Glutamatergic neuron (in vitro differentiated cells): ENCODE measurements around the gene ATF7IP2. TPM values are rescaled to one million over a fixed set of nuclear protein-coding genes. Genes with fewer than 3 reads are reported as not detected.

Experiments used
- DNase-seq: peaks from one replicate; pipeline ENCODE4 v3.0.0; 2022
- H3K27ac Mint-ChIP-seq: one replicate; pipeline ENCODE4 v1.8.0; 2020; ENCODE audit warnings: mild to moderate bottlenecking, mixed read lengths, inconsistent platforms; ENCODE audit not compliant: unreplicated experiment
- H3K27me3 Mint-ChIP-seq: one replicate; pipeline ENCODE4 v1.8.0; 2020; ENCODE audit warnings: mild to moderate bottlenecking, moderate library complexity, mixed read lengths, inconsistent platforms; ENCODE audit not compliant: unreplicated experiment
- H3K36me3 Mint-ChIP-seq: one replicate; pipeline ENCODE4 v1.8.0; 2020; ENCODE audit warnings: mild to moderate bottlenecking, mixed read lengths, inconsistent platforms; ENCODE audit not compliant: unreplicated experiment
- H3K4me1 Mint-ChIP-seq: one replicate; pipeline ENCODE4 v1.8.0; 2020; ENCODE audit warnings: mild to moderate bottlenecking, low read depth, mixed read lengths, inconsistent platforms; ENCODE audit not compliant: unreplicated experiment
- H3K4me3 Mint-ChIP-seq: one replicate; pipeline ENCODE4 v1.8.0; 2020; ENCODE audit warnings: mild to moderate bottlenecking, mixed read lengths, inconsistent platforms; ENCODE audit not compliant: unreplicated experiment
- H3K9me3 Mint-ChIP-seq: one replicate; pipeline ENCODE4 v1.8.0; 2020; ENCODE audit warnings: mild to moderate bottlenecking, moderate library complexity, mixed read lengths, inconsistent platforms; ENCODE audit not compliant: unreplicated experiment
- CTCF ChIP-seq: fragments of 200-600 bp; sonication (generic); IDR thresholded peaks from one replicate; pipeline ENCODE4 v1.5.0; 2021; ENCODE audit not compliant: partially characterized antibody, unreplicated experiment
- total RNA-seq: library from RNA; stranded (reverse); fragmentation: NEBNext Ultra II Directional; extraction: Animal tissue kit (Norgen Biotek cat#: 25700); gene quantifications from one replicate; pipeline ENCODE4 v1.2.1, GENCODE V29; 2021; ENCODE audit not compliant: unreplicated experiment

Gene ATF7IP2
- total RNA-seq, 1 donor from 2014 or later, result 9.1 TPM

DNA sequence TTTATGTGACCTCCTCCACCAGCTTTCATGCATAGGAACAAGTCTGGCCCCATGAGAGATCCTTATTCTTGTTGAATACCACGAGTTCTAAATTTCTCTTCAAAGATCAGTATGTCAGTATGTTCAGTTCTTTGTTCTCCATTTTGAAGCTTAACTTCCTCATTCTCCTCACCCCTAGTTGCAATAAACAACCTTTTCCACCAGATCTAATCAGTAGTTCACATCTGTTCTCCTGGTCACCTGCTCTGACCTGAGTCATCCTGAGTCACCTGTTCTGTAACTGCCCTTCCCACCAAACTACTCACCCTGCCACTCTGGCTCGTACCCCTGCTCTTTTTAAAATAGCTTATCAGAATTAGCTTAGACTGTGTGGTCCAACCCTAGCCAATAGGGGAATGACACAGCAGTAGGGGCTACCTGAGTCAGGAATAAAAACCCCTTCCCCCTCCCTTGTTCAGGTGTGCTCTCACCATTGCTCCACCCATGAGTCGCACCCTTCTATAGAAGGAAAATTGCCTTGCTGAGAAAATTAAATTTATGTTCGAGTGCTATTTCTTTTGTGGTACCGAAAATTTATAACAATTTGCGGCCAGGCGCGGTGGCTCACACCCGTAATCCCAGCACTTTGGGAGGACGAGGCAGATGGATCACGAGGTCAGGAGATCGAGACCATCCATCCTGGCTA is 100.0 kb downstream of the ATF7IP2 start:
- Mint-ChIP-seq H3K27me3 (peaks cover 2% of the 10 kb centered on the region), H3K4me1 (no peaks in the 10 kb centered on the region), H3K9me3 (peaks cover 10% of the 10 kb centered on the region), H3K36me3 (peaks cover 13% of the 10 kb centered on the region), H3K27ac (no peak overlapping the region), H3K4me3 (no peak overlapping the region)
- no peak for DNase-seq
- no peak for TF ChIP-seq CTCF

GRCh38 chr16:10490141-10490540 is 104.3 kb downstream of the ATF7IP2 start:
- no peak overlapping the region for H3K27ac Mint-ChIP-seq
- H3K4me3 Mint-ChIP-seq, result no peak overlapping the region
- no peaks in the 10 kb centered on the region for H3K4me1 Mint-ChIP-seq
- TF ChIP-seq CTCF, result no peak
- no peak for DNase-seq
- peaks cover 28% of the 10 kb centered on the region for H3K36me3 Mint-ChIP-seq
- H3K9me3 Mint-ChIP-seq, result peaks cover 14% of the 10 kb centered on the region
- peaks cover 4% of the 10 kb centered on the region for H3K27me3 Mint-ChIP-seq

GRCh38 chr16:10493276-10493675 is 107.4 kb downstream of the ATF7IP2 start:
- H3K36me3 Mint-ChIP-seq, result peaks cover 15% of the 10 kb centered on the region
- TF ChIP-seq CTCF, result no peak
- no peak overlapping the region for H3K27ac Mint-ChIP-seq
- H3K9me3 Mint-ChIP-seq, result peaks cover 10% of the 10 kb centered on the region
- DNase-seq, result no peak
- H3K27me3 Mint-ChIP-seq, result peaks cover 5% of the 10 kb centered on the region
- no peaks in the 10 kb centered on the region for H3K4me1 Mint-ChIP-seq
- no peak overlapping the region for H3K4me3 Mint-ChIP-seq

DNA sequence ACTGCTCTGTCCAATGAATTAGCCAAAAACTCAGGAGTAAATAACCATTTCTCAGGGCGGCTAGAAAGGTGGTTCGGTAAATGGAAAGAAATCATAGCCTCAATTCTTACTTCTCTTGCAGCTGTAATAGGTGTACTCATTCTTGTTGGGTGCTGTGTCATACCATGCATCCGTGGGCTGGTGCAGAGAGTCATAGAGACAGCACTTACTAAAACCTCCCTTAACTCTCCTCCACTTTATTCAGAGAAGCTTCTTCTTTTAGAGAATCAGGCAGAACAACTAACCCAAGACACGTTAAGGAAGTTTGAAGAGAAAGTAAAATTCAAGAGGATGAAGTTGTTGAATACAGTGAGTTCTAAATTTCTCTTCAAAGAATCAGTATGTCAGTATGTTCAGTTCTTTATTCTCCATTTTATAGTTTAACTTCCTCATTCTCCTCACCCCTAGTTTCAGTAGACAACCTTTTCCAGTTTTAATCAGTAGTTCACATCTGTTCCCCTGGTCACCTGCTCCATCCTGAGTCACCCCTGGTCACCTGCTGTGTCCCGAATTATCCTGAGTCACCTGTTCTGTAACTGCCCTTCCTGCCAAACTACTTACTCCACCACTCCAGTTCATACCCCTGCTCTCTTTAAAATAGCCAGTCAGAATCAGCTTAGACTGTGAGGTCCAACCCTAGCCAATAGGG is 108.6 kb downstream of the ATF7IP2 start:
- no peak for DNase-seq
- peaks cover 15% of the 10 kb centered on the region for H3K36me3 Mint-ChIP-seq
- TF ChIP-seq CTCF, result no peak
- H3K27ac Mint-ChIP-seq, result no peak overlapping the region
- H3K9me3 Mint-ChIP-seq, result peaks cover 10% of the 10 kb centered on the region
- H3K4me3 Mint-ChIP-seq, result no peak overlapping the region
- no peaks in the 10 kb centered on the region for H3K4me1 Mint-ChIP-seq
- peaks cover 3% of the 10 kb centered on the region for H3K27me3 Mint-ChIP-seq

GRCh38 chr16:10495031-10495345 is 109.1 kb downstream of the ATF7IP2 start:
- Mint-ChIP-seq H3K27ac (no peak overlapping the region), H3K4me1 (no peaks in the 10 kb centered on the region), H3K4me3 (no peak overlapping the region), H3K36me3 (peaks cover 15% of the 10 kb centered on the region), H3K9me3 (peaks cover 10% of the 10 kb centered on the region), H3K27me3 (peaks cover 3% of the 10 kb centered on the region)
- no peak for TF ChIP-seq CTCF
- DNase-seq, result no peak
